ENCODE results near the gene CRADD. TPM values are rescaled to one million over a fixed set of nuclear protein-coding genes. Genes with fewer than 3 reads are reported as not detected.
A peak's percentile ranks its signal among the peaks of the same experiment; 100 is the strongest.

CRADD gene
- total RNA-seq, 4 donors from 2014 or later = 23.5 to 35.3 (median 26.1) TPM

DNA sequence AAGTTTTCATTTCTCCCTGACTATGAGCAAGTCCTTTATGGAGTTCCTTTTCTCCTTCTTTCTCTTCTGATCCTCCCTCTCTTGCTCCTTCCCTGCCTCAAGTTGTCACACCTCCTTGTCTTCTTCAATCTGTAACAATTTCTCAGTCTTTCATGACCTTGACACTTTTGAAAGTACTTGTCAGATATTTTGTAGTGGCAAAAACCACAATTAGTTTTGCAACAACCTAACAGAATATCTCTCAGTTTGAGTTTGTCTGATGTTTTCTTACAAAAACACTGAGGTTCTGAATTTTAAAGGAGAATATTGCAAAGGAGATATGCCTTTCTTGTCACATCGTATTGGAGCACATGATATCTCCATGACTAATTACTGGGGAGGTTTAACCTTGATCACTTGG is 4.1 kb upstream of the CRADD start:
- Histone ChIP-seq H3K27me3 (no peaks in the 10 kb centered on the region), H3K4me3 (no peak overlapping the region), H3K27ac (replicated peaks in 1 of 4) (no peak overlapping the region), H3K4me1 (peaks cover 3 to 16% (median 7%) of the 10 kb centered on the region in 4 donors), H3K36me3 (no peaks in the 10 kb centered on the region), H3K9me3 (no peaks in the 10 kb centered on the region)
- whole genome bisulfite sequencing = 55% methylated on average over 1 of the region's 1 CpG
- TF ChIP-seq EP300 (IDR thresholded peaks at IDR 0.05) = no peak
- TF ChIP-seq POLR2A (IDR thresholded peaks at IDR 0.05; ENCODE audit: low read depth) = no peak
- TF ChIP-seq, protein P1, sequence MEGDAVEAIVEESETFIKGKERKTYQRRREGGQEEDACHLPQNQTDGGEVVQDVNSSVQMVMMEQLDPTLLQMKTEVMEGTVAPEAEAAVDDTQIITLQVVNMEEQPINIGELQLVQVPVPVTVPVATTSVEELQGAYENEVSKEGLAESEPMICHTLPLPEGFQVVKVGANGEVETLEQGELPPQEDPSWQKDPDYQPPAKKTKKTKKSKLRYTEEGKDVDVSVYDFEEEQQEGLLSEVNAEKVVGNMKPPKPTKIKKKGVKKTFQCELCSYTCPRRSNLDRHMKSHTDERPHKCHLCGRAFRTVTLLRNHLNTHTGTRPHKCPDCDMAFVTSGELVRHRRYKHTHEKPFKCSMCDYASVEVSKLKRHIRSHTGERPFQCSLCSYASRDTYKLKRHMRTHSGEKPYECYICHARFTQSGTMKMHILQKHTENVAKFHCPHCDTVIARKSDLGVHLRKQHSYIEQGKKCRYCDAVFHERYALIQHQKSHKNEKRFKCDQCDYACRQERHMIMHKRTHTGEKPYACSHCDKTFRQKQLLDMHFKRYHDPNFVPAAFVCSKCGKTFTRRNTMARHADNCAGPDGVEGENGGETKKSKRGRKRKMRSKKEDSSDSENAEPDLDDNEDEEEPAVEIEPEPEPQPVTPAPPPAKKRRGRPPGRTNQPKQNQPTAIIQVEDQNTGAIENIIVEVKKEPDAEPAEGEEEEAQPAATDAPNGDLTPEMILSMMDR (IDR thresholded peaks at IDR 0.05) = no peak
- TF ChIP-seq POLR2AphosphoS5 (IDR thresholded peaks at IDR 0.05) = no peak
- intact Hi-C loops (cut with DNase I) = loop anchor here (5.0 to 10.0 kb wide), 2 partner anchors 76 to 168 kb away; no protein-coding TSS in a partner anchor
- DNase-seq (ENCODE audit: extremely low spot score) = peak; percentile 8

DNA sequence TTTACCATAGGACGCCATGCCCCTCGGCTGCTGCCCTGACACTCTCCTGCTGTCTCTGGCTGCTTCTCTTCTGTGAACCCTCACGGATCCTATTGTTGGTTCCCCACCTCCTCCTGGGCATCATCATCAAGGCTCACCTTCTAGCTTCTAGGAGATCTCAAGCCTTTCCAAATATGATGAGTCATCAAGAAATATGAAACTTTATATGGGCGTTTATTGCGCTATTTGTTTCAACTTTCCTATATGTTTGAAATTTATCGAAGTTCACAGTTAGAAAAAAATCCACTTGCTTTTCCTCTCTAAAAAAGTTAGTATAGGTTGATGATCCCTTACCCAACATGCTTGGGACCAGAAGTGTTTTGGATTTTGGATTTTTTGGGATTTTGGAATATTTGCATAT is 2.8 kb upstream of the CRADD start:
- intact Hi-C loops (cut with DNase I) = loop anchor here (5.0 to 10.0 kb wide), 2 partner anchors 77 to 170 kb away; no protein-coding TSS in a partner anchor

GRCh38 chr12:93676408-93677194 is 574 bp upstream of the CRADD start:
- WGBS = 54% methylated on average over 12 of the region's 12 CpGs
- Histone ChIP-seq H3K4me3 (peak overlapping the region; percentile 67 to 84 (median 75)), H3K27ac (replicated peaks in 1 of 4) (peak overlapping the region; percentile 93 to 97 (median 95)), H3K4me1 (peaks cover 19 to 40% (median 32%) of the 10 kb centered on the region in 4 donors), H3K36me3 (no peaks in the 10 kb centered on the region), H3K27me3 (no peaks in the 10 kb centered on the region), H3K9me3 (no peaks in the 10 kb centered on the region)
- DNase-seq (ENCODE audit: extremely low spot score) = peak; percentile 78
- intact Hi-C loops (cut with DNase I) = loop anchor here (5.0 to 10.0 kb wide), 3 partner anchors 104 to 172 kb away; partner anchors contain the start of gene SOCS2
- no peak for TF ChIP-seq EP300 (IDR thresholded peaks at IDR 0.05)
- TF ChIP-seq, protein P1 (IDR thresholded peaks at IDR 0.05) = no peak
- TF ChIP-seq POLR2AphosphoS5 (IDR thresholded peaks at IDR 0.05) = no peak
- TF ChIP-seq POLR2A (IDR thresholded peaks at IDR 0.05; ENCODE audit: low read depth) = no peak

More for the DNA sequence above, 2.8 kb upstream of the CRADD start:
- Histone ChIP-seq H3K4me3 (no peak overlapping the region), H3K27me3 (no peaks in the 10 kb centered on the region), H3K27ac (replicated peaks in 1 of 4) (no peak overlapping the region), H3K36me3 (no peaks in the 10 kb centered on the region), H3K9me3 (no peaks in the 10 kb centered on the region), H3K4me1 (peaks cover 16 to 29% (median 20%) of the 10 kb centered on the region in 4 donors)
- DNase-seq (ENCODE audit: extremely low spot score) = no peak
- 80% methylated on average over 6 of the region's 6 CpGs for WGBS
- no peak for TF ChIP-seq POLR2A (IDR thresholded peaks at IDR 0.05; ENCODE audit: low read depth)
- TF ChIP-seq EP300 (IDR thresholded peaks at IDR 0.05) = no peak
- TF ChIP-seq, protein P1 (IDR thresholded peaks at IDR 0.05) = no peak
- no peak for TF ChIP-seq POLR2AphosphoS5 (IDR thresholded peaks at IDR 0.05)

- Histone ChIP-seq H3K27me3 (no peaks in the 10 kb centered on the region), H3K36me3 (no peaks in the 10 kb centered on the region), H3K4me1 (peaks cover 22 to 44% (median 29%) of the 10 kb centered on the region in 4 donors), H3K9me3 (no peaks in the 10 kb centered on the region), H3K27ac (replicated peaks in 1 of 4) (peak overlapping the region in 1 of 4 donors; percentile 96), H3K4me3 (no peak overlapping the region)
- TF ChIP-seq EP300 (IDR thresholded peaks at IDR 0.05) (no peak), POLR2A (IDR thresholded peaks at IDR 0.05; ENCODE audit: low read depth) (no peak), POLR2AphosphoS5 (IDR thresholded peaks at IDR 0.05) (no peak)
- TF ChIP-seq, protein P1 (IDR thresholded peaks at IDR 0.05) = no peak
- 94% methylated on average over 5 of the region's 5 CpGs for WGBS
- DNase-seq (ENCODE audit: extremely low spot score) = peak; percentile 60
- intact Hi-C loops (cut with DNase I) = loop anchor here (2.0 to 10.0 kb wide), 4 partner anchors 62 to 174 kb away; partner anchors contain the start of gene SOCS2
Measured at GRCh38 chr12:93678779-93679178, 1.6 kb downstream of the CRADD start.
